Measurements from ENCODE around the gene NDUFAB1.
"Not testable (repeated sequence)": the region's sequence is repeated elsewhere in the genome, so short reads cannot be mapped to it uniquely, and the experiment has no call there.

NDUFAB1 gene

DNA sequence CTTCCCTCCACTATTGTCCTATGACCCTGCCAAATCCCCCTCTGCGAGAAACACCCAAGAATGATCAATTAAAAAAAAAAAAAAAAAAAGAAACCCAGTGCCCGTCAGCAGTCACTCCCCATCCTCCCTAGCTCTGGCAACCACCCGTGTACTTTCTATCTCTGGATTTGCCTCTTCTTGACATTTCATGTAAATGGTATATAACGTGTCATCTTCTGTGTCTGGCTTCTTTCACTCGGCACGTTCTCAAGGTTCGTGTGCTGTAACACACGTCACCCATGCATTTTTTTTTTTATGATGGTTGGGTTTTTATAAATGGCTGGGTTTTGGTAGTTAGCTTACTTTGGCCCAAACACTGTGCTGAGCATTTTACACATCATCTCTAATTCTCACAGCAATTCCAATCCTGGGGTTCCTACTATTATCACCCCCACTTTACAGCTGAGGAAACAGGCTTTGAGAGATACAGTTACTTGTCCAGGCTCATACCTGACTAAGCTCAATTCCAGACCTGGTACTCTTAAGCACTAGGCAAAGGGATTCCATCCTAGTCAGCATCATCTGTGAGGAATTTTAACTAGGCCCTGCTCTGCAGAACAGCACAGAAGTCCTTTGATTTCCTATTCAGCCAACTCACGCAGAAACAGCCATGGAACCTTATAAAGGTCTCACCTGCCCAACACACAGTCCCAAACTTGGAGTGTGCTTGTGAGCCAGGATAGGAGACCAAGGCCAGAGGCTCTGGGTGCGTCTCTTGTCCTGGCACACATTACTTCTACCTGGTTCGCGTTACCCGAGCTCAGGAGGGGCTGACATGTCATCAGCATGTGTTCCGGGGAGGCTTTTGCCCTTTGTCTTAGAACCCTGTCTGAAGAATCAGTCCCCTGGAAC lies 11.7 kb downstream of the NDUFAB1 start:
- DNase-seq (ENCODE audit: low spot score): no peak

DNA sequence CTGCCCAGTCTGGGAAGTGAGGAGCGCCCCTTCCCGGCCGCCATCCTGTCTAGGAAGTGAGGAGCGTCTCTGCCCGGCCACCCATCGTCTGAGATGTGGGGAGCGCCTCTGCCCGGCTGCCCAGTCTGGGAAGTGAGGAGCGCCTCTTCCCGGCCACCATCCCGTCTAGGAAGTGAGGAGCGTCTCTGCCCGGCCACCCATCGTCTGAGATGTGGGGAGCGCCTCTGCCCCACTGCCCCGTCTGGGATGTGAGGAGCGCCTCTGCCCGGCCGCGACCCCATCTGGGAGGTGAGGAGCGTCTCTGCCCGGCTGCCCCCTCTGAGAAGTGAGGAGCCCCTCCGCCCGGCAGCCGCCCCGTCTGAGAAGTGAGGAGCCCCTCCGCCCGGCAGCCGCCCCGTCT lies 12.8 kb downstream of the NDUFAB1 start:
- DNase-seq (ENCODE audit: low spot score): not testable (repeated sequence)

DNA sequence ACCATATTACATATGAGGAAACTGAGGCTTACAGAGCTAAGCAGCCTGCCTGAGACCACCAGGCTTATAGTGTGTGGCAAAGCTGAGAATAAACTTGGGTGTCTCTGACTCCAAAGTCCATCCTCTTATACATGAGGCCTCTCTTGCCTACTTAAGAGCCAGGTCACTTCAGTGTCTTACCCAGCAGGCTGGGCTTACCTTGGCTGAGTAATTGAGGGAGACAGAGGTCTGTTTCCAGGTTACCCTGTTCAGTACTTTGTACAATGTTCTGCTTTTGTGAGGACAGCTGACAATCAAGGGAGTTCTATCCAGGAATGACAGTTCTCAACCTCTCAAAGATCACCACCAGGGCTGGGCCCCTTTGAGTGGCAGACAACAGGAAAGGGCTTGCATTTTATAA lies 14.4 kb downstream of the NDUFAB1 start:
- no peak for DNase-seq (ENCODE audit: low spot score)

DNA sequence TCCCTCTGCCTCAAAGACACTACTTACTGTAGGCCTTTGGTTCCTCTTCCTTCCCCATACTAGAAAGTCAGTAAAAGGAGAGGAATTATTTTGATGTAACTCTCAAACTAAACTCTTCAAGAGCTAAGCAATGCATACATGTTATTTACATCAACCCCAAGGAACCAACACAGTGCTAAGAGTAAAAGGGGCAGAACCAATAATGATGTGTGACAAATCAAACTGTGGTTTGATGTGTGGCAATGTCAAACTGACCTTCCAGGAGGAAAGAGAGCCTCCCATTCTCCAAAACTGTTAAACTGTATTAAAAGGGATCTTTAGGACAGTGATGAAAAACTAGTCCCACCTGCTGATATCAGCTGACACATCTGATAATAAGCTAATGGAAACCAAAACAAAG lies 15.7 kb downstream of the NDUFAB1 start:
- no peak for DNase-seq (ENCODE audit: low spot score)

DNA sequence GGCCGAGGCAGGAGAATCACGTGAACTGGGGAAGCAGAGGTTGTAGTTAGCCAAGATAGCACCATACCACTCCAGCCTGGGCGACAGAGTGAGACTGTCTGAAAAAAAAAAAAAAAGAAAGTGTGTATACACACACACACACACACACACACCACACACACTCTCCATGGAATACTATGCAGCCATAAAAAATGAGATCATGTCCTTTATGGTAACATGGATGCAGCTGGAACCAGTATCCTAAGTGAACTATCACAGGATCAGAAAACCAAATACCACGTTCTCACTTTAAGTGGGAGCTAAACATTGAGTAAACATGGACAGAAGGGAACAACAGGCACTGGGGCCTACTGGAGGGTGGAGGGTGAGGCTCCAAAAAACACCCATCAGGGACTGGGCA lies 16.7 kb downstream of the NDUFAB1 start:
- no peak for DNase-seq (ENCODE audit: low spot score)

DNA sequence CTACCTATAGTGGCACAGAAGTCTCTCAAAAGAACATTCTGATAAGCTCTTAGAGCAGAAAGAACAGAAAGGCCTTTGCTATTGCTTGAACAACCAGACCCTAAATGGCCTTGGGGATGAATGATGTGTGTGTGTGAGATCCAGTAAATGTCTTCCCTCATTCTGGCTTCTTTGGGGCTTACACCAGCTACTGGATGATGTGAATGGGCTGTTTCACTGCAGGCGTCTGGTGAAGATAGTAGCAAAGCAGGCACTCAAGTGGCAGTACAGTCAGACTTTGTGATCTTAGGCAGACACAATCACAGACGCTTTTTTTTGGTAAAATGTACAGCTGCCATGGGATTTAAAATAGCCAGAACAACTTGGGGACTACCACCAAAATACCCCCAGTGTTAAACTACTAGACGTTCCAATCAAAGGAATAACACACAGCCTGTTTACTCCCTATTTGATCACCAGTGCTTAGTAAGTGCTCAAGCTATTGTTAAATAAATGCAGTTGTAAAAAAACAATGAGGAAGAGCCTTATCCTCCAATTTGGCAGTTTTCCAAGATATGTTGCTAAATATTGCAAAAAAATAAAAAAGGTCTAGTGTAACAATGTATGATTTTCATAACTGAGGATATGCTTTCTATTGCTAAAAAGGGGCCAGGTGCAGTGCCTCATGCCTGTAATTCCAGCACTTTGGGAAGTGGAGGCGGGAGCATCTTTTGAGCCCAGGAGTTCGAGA lies 17.9 kb downstream of the NDUFAB1 start:
- no peak for DNase-seq (ENCODE audit: low spot score)

DNA sequence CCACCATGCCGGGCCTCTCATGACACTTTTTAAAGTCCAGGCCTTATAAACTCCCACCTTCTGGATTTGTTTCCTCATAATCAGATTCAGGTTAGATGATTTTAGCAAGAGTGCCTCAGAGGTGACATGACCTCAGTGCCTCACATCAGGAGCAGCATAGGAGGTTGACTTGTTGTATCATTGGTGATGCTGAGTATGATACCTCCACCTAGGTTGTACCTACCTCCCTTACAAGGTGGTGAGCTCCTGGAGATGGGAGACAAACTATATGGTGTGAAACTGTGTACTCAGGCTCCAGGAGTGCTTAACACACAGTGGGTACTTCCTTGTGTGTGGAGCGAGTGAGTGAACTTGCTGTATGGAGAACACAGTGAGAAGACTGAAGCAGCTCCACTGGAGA lies 18.6 kb downstream of the NDUFAB1 start:
- no peak for DNase-seq (ENCODE audit: low spot score)

DNA sequence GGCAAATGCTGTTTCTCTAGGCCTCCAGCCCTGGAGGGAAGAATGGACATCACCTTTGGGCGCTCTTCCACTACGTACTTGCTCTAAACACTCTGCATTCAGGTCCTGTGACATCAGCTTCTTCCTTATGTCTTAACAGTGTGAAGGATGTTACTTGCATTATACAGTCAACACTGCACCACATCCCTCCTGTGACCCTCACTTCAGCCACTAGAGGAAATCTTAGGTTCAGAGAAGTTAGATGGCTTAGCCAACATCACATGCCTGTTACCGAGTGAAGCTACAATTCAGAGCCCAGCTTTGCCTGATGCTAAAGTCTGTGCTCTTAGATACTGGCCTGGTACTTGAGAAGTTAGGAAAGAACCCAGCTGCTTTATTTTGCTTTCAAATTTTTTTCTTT lies 20.3 kb downstream of the NDUFAB1 start:
- no peak for DNase-seq (ENCODE audit: low spot score)

DNA sequence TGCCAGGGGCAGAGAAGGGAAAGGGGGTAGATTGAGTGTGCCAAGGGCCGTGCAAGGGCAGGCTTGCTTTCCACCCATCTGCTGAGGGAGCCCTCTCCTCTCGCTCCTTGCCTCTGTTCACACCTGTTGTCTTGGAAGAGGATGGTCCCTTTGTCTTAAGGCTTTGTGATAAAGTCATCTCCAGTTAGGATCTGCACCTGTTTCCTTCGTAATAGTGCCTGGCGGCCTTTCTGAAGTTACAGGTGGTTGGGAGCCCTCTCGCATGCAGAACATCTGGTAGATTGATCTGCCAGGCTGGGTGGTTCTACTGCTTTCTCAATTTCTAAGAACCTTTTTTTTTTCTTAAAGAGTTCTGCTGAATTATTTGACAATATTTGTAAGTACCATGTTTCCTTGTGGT lies 22.3 kb downstream of the NDUFAB1 start:
- no peak for DNase-seq (ENCODE audit: low spot score)

DNA sequence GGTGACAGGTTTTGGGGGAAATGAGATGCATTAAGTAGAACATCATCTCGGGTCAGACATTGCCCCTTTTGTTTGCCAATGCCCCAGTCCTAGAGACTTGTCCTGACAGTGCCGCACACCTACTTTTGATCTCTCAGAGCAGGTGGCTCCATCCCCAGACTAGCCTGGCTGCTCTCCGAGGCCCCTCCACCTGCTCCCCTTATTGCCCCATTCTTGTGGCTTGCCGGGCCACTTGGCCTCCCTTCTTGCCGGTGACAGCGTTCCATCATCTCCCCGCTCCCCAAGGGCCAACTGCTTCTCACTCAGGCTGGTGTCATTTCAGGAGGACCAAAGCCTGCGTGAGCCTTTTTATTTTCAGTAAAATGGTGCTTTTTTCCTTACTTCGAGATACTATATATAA lies 23.7 kb downstream of the NDUFAB1 start:
- DNase-seq (ENCODE audit: low spot score): no peak

DNA sequence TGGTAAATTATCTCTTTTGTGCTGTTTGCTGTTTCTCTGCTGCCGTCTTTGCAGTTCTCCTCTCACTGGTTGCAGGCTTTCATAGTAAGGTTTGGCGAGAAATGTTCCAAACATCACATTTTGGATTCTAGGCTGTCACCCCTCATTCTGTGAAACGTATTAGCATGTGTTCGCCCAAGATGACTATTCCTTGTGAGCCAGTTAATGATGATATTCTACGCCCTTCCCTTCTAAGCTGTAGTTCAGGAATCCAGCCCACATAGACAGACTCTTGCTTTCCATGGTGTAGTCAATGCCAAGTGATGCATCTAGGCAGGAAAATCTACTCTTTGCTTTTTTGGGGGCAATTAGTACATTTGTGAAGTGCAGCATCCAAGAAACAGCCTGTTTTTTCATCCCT lies 24.2 kb downstream of the NDUFAB1 start:
- DNase-seq (ENCODE audit: low spot score): no peak

DNA sequence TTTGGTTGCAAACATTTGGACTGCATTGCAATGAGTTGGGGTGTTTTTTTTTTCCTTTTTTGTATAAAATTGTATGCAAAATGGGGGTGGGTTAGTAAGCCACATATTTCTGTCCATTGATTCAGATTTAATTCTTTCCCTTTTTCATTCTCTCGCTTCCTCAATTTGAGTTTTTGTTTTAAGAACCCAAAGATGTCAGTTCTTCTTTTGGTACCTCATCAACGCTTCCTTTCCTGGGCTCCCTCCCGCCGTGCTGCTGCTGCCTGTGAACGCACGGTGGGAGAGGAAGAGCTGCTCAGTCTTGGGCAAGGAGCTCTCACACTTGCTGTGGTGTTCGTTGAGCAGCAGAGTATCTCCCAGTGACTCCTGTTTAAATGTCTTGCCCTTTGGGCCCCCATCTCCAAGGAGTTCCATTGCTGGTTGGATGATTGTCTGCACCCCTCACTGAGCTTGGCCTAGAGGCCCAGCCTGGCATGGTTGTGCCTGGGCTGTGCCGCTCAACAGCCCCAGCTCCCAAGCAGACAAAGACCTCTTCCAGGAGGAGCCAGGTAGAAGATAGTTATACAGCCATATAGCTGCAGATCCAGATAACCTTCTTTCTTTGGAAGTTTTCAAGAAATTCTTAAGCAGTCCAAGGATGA lies 25.0 kb downstream of the NDUFAB1 start:
- DNase-seq (ENCODE audit: low spot score): no peak

DNA sequence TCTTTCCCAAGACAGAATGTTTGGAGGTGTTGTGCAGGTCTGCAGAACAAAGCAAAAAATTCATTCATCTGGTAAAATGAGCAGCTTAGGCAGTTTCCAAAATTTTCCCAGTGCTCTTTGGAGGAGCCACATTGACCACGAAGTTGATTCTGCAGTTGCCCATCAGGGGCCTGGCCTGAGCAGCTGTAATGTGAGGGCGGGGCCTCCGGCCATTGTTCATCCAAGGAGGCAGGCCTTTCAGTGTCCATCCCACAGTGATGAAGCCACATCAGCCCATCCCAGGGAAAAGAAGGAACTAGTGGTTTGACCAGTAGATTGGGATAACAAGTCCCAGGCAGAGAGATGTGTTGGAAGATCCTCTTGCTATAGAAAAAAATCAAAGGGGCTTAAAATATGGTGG lies 28.5 kb downstream of the NDUFAB1 start:
- DNase-seq (ENCODE audit: low spot score): no peak

DNA sequence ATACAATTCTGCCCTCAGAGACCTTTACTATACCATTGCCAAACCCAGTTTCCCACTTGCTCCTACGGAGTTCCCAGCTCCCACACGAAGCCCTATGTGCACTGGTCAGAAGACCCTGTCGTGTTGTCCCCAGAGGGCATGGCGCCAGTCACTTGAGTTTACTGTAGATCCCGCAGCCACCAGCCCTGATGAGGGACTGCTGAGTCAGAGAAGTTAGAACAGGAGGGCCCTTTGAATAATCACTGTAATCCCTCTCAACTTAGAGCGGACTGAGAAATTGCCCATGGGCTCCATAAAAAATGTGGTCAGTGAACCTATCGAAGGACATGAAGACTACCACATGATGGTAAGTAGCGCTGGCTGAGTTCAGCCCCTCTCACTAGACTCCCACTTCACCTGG lies 29.4 kb downstream of the NDUFAB1 start:
- no peak for DNase-seq (ENCODE audit: low spot score)

DNA sequence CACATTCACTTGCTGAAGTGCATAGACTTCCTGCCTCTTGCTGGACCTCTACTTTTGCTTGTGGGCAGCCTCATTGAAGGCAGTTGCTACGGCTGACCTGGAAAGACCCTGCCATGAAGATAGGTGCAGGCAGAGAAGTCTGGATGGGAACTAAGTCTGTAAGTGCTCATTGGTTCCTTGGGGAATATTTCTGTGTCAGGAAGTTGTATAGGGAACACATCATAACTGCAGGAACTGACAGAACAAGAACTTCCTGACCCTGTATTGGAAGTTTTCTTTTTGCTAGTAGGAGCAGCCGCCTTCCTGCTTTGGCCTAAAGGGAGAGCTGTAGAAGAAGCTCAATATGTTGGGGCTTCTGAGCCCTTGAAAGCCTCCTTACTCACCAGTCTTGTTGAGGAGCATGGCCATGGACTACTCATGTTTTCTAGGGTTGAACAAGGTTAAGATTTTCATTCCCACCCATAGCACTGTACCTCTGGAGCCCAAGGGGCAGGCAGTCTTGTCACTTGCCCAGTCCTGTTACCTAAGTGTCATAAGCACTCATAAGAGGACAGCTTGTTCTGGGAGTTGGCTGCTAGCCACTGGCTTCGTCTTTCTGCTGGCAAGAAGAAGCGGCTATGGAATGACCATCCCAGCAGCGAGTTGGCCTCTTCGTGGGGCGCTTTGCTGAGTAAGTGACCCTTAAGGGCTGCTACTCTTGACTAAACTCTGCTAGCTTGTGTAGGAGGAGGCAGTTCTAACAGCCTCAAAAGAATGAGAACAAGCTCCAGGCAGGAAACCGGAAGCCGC lies 31.3 kb downstream of the NDUFAB1 start:
- DNase-seq (ENCODE audit: low spot score): no peak

DNA sequence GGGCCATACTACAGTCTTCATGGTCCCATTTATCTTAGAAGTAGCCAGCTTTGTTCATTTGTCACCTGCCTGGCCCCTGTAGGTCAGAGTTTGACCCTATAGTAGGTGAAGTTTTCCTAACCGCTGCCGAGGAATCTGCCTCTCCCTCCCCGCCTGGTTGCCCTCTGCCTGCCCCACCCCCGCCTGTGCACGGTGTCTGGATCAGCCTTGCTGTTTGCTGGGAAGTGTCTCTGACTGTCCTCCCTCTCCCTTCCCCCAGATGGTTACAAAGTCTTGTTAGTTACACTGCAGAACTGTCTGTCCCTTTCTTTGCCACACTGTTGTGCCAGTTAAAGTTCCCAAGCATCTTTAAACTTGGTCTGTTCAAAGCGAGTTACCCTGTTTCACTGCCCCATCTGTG lies 32.9 kb downstream of the NDUFAB1 start:
- no peak for DNase-seq (ENCODE audit: low spot score)

DNA sequence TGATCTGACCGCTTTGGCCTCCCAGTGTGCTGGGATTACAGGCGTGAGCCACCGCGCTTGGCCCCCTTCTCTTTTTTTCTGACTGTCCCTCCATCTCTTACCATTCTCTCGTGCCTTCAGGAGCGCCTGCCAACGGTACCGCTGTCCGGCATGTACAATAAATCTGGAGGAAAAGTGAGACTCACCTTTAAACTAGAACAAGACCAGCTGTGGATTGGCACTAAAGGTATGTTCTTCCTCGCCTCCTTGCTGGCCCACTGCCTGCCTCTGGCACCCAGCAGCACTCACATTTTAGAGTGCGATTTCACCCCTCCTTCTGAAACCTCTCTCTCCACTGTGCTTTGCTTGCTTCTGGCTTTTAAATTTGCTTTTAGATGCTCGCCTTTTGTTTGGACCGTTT lies 33.6 kb downstream of the NDUFAB1 start:
- DNase-seq (ENCODE audit: low spot score): no peak

DNA sequence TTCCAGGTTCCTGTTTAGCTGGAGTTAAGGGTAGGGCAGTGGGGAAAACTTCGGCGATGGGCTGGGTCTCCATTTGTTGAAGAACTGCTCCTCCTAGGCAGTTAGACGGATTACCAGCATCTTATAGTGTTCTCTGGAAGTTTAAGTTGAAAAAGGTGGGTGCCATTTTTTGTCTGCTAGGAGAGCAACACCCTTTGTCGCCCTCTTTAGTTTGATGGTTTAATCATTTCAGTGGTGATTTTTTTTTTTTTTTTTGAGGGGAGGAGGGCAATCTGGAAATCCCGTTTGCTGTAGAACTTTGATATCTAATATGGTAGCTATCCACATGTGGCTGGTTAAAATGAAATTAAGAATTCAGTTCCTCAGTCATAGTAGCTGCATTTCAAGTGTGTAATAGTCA lies 34.5 kb downstream of the NDUFAB1 start:
- no peak for DNase-seq (ENCODE audit: low spot score)

DNA sequence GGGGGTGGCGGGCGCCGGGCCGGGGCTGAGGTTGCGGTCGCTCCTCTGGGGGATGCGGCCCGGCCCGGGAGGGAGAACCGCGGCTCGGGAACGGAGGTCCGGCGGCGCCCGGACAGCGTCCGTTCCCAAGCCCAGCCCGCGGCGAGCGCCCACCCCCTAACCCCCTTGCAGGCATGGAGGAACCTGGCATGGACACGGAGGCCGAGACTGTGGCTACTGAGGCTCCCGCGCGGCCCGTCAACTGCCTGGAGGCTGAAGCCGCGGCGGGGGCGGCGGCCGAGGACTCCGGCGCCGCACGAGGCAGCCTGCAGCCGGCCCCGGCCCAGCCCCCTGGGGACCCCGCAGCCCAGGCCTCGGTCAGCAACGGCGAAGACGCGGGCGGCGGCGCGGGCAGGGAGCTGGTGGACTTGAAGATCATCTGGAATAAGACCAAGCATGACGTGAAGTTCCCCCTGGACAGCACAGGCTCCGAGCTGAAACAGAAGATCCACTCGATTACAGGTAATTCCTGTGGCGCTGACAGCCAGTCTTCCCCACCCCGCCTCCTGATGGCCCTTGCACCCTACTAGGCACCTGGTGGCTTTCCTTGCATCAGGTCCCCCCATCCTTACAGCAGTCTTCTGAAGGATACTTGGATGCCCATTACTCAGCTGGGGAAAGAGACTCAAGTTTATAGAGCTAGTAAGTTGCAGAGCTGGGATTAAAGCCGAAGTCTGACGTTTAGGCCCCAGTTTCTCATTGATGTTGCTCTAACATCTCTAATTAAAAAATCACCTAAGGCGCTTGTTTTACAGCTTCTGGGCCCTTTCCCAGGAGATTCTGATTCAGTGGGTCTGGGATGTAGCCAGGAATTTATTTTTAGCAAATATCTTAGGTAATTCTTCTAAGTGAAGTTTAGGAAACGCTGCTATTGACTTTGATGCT lies 38.1 kb downstream of the NDUFAB1 start:
- DNase-seq (ENCODE audit: low spot score): no peak

DNA sequence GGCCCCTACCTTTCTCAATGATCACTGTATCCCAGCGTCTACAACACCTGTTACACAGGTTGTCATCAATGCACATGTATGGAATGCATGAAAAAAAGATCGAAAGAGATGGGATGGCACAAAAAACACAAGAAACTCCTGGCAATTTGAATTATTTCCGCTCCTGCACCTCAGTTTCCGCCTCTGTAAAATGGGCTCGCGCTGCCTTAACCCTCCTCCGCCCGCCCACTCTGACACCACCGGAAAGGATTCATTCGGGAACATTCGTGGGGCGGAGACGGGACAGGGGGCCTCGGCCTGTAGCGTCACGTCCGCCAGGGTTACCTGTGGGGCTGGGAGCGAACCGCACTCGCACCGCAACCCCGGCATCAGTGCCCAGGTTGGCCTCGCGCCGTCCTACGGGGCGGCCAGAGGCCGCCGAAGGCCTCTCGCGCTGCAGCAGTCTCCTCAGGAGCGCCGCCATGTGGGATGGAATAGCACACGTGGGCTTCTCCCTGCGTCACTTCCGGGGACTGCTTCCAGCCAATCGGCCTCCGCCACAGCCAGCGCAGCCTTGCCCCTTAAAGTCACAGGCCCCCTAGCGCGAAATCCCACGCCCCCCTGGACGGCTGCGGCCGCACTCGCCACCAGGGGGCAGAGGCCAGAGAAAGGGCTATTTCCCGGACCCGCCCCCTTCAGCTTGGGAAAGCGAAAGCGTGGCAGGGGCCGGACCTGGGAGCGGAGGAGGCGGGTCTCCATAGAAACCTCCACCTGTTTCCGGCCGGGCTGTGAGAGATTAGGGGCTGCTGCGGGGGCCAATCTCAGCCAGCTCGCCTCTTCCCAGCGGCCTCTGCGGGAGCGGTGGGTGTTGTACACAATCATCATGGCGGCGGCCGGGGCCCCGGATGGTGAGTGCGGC lies 39.0 kb downstream of the NDUFAB1 start, which contains the start of the genes EARS2 and UBFD1:
EARS2 (minus strand) TSS at position 470 of the 898 bp plus-strand sequence; CDS start at position 463, 7 bp downstream.
UBFD1 (plus strand) TSS at position 847 of the 898 bp plus-strand sequence; CDS start at position 863, 16 bp downstream.
- DNase-seq (ENCODE audit: low spot score): peak; percentile 100

All from left forelimb (tissue), 1 donor.